ENCODE results near the gene TIGD3. TPM values are rescaled to one million over a fixed set of nuclear protein-coding genes. Genes with fewer than 3 reads are reported as not detected.

TIGD3 gene
- polyA plus RNA-seq, 1 donor (not counting 4 experiments of a cell fraction or from before 2014, with no cell fraction given), result not detected

DNA sequence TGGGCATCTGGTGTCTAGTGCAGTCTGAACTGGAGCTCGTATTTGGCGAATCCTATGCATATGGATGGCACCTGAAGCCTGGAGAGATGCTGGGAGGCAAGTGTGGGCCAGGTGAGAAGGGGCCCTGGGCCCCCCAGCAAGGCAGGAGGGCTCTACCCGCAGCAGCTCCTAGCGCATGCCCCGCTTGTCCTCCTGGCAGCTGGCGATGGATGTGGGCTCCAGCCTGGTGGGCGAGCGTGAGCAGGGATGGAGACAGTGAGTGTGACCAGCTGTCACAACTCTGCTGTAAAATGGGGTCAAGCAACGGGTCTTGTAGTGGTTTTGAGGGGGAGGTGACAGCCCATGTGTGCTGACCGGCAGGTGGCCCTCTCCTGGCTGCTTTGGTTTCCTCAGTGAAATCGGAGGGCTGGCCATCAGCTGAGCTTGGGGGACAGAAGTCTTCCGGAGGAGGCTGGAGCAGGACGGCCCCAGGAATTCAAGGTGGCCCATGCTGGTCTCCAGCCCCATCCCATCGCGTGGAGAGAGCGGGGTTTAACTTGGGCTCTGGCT, 43.9 kb downstream of the TIGD3 start:
- Histone ChIP-seq H2AFZ (ENCODE audit: control insufficient read depth, low read length) (no peak overlapping the region), H3K9ac (ENCODE audit: control insufficient read depth, extremely low read depth, insufficient read depth, low read length) (no peak overlapping the region), H3K36me3 (ENCODE audit: control insufficient read depth in 2 of 2, extremely low read depth in 1 of 2, insufficient read depth in 2 of 2, low read length in 2 of 2) (peaks cover 8 to 44% of the 10 kb centered on the region in 2 experiments), H3K4me1 (ENCODE audit: control insufficient read depth, extremely low read depth, insufficient read depth, low read length) (no peaks in the 10 kb centered on the region), H3K79me2 (ENCODE audit: control insufficient read depth, insufficient read depth, low read length) (peaks cover 1% of the 10 kb centered on the region), H3K4me2 (ENCODE audit: control insufficient read depth, extremely low read depth, insufficient read depth, low read depth, low read length) (no peak overlapping the region), H4K20me1 (ENCODE audit: control insufficient read depth, extremely low read depth, insufficient read depth, low read length) (no peaks in the 10 kb centered on the region), H3K9me3 (ENCODE audit: control insufficient read depth, low read depth, low read length) (no peaks in the 10 kb centered on the region), H3K4me3 (ENCODE audit: control insufficient read depth in 2 of 3, extremely low read depth in 1 of 3, insufficient read depth in 2 of 3, low read depth in 1 of 3, low read length in 3 of 3) (no peak overlapping the region), H3K9me1 (ENCODE audit: control insufficient read depth, extremely low read depth, insufficient read depth, low read length) (no peaks in the 10 kb centered on the region), H3K27me3 (ENCODE audit: control insufficient read depth, extremely low read depth, insufficient read depth, low read length) (no peaks in the 10 kb centered on the region), H3K27ac (ENCODE audit: control insufficient read depth, insufficient read depth, low read length) (no peak overlapping the region)
- FAIRE-seq (no peak), DNase-seq (ENCODE audit: low read depth, low spot score) (no peak)
- dilution Hi-C loops (cut with MboI; ENCODE audit: extremely low pct_ligation_motif_present, low sequenced_read_pairs), result no loop called here
- no peak for TF ChIP-seq CTCF (optimal IDR thresholded peaks at IDR 0.05 in 1 of 3, IDR thresholded peaks at IDR 0.05 in 1 of 3, conservative IDR thresholded peaks at IDR 0.05 in 1 of 3; ENCODE audit: extremely low read depth in 1 of 3, insufficient read depth in 2 of 3, low read length in 3 of 3)

- dilution Hi-C loops (cut with MboI; ENCODE audit: extremely low pct_ligation_motif_present, low sequenced_read_pairs), result no loop called here
- H3K27me3 ChIP-seq (ENCODE audit: control insufficient read depth, extremely low read depth, insufficient read depth, low read length), result no peaks in the 10 kb centered on the region
- no peak for FAIRE-seq
- no peak for DNase-seq (ENCODE audit: low read depth, low spot score)
- no peak overlapping the region for H2AFZ ChIP-seq (ENCODE audit: control insufficient read depth, low read length)
- H3K27ac ChIP-seq (ENCODE audit: control insufficient read depth, insufficient read depth, low read length), result no peak overlapping the region
- H3K36me3 ChIP-seq (ENCODE audit: control insufficient read depth in 2 of 2, extremely low read depth in 1 of 2, insufficient read depth in 2 of 2, low read length in 2 of 2), result peaks cover 14 to 46% of the 10 kb centered on the region in 2 experiments
- TF ChIP-seq EZH2 (IDR thresholded peaks at IDR 0.05; ENCODE audit: low read length) (no peak), CTCF (optimal IDR thresholded peaks at IDR 0.05 in 1 of 3, IDR thresholded peaks at IDR 0.05 in 1 of 3, conservative IDR thresholded peaks at IDR 0.05 in 1 of 3; ENCODE audit: extremely low read depth in 1 of 3, insufficient read depth in 2 of 3, low read length in 3 of 3) (no peak)
- H3K4me3 ChIP-seq (ENCODE audit: control insufficient read depth in 2 of 3, extremely low read depth in 1 of 3, insufficient read depth in 2 of 3, low read depth in 1 of 3, low read length in 3 of 3), result no peak overlapping the region
- H3K9ac ChIP-seq (ENCODE audit: control insufficient read depth, extremely low read depth, insufficient read depth, low read length), result no peak overlapping the region
- H3K4me2 ChIP-seq (ENCODE audit: control insufficient read depth, extremely low read depth, insufficient read depth, low read depth, low read length), result no peak overlapping the region
- no peaks in the 10 kb centered on the region for H4K20me1 ChIP-seq (ENCODE audit: control insufficient read depth, extremely low read depth, insufficient read depth, low read length)
- no peaks in the 10 kb centered on the region for H3K79me2 ChIP-seq (ENCODE audit: control insufficient read depth, insufficient read depth, low read length)
- no peaks in the 10 kb centered on the region for H3K4me1 ChIP-seq (ENCODE audit: control insufficient read depth, extremely low read depth, insufficient read depth, low read length)
- no peaks in the 10 kb centered on the region for H3K9me1 ChIP-seq (ENCODE audit: control insufficient read depth, extremely low read depth, insufficient read depth, low read length)
- H3K9me3 ChIP-seq (ENCODE audit: control insufficient read depth, low read depth, low read length), result no peaks in the 10 kb centered on the region
Observed at GRCh38 chr11:65399249-65399648, 44.7 kb downstream of the TIGD3 start.
